Measurements from ENCODE around the gene PALM3. TPM values are rescaled to one million over a fixed set of nuclear protein-coding genes. Genes with fewer than 3 reads are reported as not detected.

The PALM3 gene
- total RNA-seq, 1 donor from 2014 or later: 6.7 TPM

DNA sequence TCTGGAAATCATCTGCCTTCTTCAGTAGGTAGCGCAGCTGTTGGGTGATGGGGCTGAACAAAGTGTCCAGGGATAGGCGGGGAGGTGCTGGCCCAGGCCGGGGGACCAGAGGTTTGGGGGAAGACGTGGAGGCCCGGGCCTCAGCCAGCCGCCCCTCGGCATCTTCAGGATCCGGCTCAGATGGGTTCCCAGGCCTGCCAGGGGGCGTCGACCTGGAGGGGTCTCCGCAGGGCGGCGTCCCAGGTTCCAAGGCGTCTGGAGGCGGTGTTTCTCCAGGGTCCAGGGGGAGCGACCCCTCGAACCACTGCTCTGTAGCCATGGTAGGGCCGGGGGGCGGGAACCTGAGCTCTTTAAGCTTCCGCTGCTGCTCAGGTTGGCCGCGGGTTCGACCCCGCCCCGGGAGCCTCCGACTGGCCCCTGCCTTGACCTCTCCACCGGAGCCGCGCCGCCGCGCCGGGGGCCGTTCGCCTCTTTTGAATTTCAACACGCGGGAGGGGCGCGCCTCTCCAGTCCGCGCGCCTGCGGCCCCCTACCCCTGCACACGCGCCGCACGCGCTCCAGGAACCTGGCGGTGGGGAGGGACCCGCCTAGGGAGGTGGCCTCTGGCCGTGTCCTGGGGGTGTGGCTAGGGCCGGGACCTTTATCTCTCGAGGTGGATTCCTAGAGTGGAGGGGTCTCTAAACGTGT lies 23.6 kb upstream of the PALM3 start, which contains the start of gene C19orf67:
Gene C19orf67, minus strand, starts transcription at position 475 of the 687 bp plus-strand sequence. Its CDS starts 156 bp downstream, at position 319.
- H3K9me3 Mint-ChIP-seq (ENCODE audit: unreplicated experiment): peaks cover 15% of the 10 kb centered on the region
- H3K27me3 Mint-ChIP-seq (ENCODE audit: unreplicated experiment): peaks cover 7% of the 10 kb centered on the region
- H3K36me3 Mint-ChIP-seq (ENCODE audit: unreplicated experiment): peaks cover 5% of the 10 kb centered on the region
- peaks cover 7% of the 10 kb centered on the region for H3K4me1 Mint-ChIP-seq (ENCODE audit: low read depth, unreplicated experiment)
- no peak for DNase-seq
- H3K27ac Mint-ChIP-seq (ENCODE audit: unreplicated experiment): no peak within 1 kb of the TSS
- TF ChIP-seq, protein P1, sequence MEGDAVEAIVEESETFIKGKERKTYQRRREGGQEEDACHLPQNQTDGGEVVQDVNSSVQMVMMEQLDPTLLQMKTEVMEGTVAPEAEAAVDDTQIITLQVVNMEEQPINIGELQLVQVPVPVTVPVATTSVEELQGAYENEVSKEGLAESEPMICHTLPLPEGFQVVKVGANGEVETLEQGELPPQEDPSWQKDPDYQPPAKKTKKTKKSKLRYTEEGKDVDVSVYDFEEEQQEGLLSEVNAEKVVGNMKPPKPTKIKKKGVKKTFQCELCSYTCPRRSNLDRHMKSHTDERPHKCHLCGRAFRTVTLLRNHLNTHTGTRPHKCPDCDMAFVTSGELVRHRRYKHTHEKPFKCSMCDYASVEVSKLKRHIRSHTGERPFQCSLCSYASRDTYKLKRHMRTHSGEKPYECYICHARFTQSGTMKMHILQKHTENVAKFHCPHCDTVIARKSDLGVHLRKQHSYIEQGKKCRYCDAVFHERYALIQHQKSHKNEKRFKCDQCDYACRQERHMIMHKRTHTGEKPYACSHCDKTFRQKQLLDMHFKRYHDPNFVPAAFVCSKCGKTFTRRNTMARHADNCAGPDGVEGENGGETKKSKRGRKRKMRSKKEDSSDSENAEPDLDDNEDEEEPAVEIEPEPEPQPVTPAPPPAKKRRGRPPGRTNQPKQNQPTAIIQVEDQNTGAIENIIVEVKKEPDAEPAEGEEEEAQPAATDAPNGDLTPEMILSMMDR (IDR thresholded peaks at IDR 0.05; ENCODE audit: partially characterized antibody, unreplicated experiment): no peak
- no peak within 1 kb of the TSS for H3K4me3 Mint-ChIP-seq (ENCODE audit: unreplicated experiment)

DNA sequence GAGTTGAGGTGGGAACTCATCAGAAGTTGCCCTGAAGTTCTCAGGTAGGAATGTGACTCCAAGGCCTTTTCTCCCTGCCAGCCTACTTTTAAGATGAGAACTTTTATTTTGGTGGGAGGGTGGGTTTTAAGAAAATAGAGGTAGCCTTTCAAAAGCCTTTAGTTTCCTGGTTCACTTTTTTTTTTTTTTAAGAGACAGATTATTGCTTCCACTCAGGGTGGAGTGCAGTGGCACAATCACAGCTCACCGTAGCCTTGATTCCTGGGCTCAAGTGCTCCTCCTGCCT lies 20.7 kb upstream of the PALM3 start:
- TF ChIP-seq, protein P1 (IDR thresholded peaks at IDR 0.05; ENCODE audit: partially characterized antibody, unreplicated experiment): no peak
- Mint-ChIP-seq H3K9me3 (ENCODE audit: unreplicated experiment) (peaks cover 7% of the 10 kb centered on the region), H3K36me3 (ENCODE audit: unreplicated experiment) (no peaks in the 10 kb centered on the region), H3K27me3 (ENCODE audit: unreplicated experiment) (peaks cover 4% of the 10 kb centered on the region), H3K27ac (ENCODE audit: unreplicated experiment) (no peak overlapping the region), H3K4me3 (ENCODE audit: unreplicated experiment) (peak overlapping the region; percentile 95), H3K4me1 (ENCODE audit: low read depth, unreplicated experiment) (peaks cover 3% of the 10 kb centered on the region)
- no peak for DNase-seq

DNA sequence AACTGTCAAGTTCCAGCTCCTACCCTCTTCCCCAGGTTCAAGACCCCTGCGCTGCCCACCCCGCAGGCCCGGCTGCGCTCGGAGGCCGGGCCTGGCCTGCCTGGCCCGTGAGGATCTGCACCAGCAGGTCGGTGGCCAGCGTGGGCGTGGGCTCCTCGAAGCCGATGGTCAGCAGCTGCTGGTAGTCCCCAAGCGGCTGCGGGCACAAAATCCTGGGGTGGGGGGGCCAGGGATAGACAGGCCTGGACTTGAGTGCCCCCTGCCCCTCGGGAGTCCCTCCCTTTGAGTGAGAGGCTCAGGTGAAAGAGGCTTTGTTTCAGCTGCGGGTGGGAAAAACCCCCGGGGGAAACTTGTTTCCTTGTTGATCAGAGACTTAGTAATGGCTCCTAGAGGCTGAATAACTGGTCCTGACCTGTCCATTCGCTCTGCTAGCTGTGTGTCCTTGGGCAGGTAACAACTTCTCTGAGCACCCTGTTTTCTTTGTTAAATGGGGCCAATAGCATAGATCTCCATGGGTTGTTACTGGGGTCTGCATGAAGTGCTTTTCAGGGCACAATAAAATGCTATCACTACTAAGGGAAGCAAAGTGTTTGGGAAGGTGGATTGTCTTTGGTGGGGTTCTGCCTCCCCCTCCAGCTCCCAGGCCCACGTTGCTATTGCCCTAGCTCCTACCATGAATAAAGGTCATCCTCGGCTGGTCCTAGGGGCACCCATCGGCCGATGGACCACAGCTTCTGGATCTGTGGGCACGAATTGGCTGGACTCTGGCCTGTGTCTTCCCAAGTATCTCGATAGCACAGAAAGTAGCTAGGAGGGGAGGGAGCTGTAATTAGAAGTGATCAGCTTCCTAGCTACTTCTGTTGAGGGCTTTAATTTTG lies 20.2 kb upstream of the PALM3 start:
- TF ChIP-seq, protein P1 (IDR thresholded peaks at IDR 0.05; ENCODE audit: partially characterized antibody, unreplicated experiment): no peak
- peak; percentile 51 for DNase-seq
- H3K27ac Mint-ChIP-seq (ENCODE audit: unreplicated experiment): peak overlapping the region; percentile 98
- H3K36me3 Mint-ChIP-seq (ENCODE audit: unreplicated experiment): no peaks in the 10 kb centered on the region
- peaks cover 7% of the 10 kb centered on the region for H3K9me3 Mint-ChIP-seq (ENCODE audit: unreplicated experiment)
- peak overlapping the region; percentile 95 for H3K4me3 Mint-ChIP-seq (ENCODE audit: unreplicated experiment)
- peaks cover 3% of the 10 kb centered on the region for H3K4me1 Mint-ChIP-seq (ENCODE audit: low read depth, unreplicated experiment)
- H3K27me3 Mint-ChIP-seq (ENCODE audit: unreplicated experiment): peaks cover 4% of the 10 kb centered on the region

DNA sequence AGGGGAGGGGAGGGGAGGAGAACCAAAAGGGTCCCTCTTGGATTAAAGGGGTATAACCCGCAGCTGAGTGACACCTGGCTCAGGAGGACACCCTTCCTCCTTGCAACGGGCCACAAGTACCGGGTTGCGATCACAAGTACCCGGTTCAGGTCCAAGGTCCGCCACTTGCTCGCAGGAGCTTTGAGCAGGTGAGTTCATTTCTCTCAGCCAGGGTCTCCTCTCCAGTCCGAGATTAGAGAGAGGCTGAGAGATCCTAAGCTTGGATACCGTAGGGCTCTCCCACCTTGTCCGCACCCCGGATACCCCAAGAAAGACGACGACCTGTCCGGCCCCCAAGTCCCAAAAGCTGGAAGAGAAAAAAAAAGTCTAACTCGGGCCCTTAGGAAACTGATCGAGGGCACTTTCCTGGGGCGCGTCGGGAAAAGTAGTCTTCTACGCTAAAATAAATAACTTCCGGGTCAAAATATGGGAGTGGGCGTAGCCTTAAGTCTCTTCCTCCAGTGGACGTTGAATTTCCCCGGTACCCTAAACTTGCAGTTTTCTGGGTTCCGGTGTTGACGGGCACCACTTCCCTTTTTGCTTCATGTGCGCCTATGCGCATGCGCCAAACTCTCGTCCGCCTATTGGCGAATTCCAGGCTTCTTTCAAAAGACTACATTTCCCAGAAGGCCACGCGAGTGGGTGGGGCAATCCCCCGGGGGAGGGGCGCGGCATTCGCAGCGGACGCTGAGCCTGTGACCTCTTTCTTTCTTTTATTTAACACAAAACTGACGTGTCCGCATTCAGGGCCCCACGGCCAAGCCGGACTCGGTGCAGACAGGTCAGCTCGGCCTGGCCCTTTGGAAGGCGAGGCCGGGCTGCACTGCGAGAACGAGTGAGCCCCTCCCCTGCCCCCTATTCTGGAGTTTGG lies 19.3 kb upstream of the PALM3 start:
- Mint-ChIP-seq H3K27me3 (ENCODE audit: unreplicated experiment) (peaks cover 4% of the 10 kb centered on the region), H3K27ac (ENCODE audit: unreplicated experiment) (peak overlapping the region; percentile 98), H3K4me1 (ENCODE audit: low read depth, unreplicated experiment) (peaks cover 3% of the 10 kb centered on the region), H3K36me3 (ENCODE audit: unreplicated experiment) (no peaks in the 10 kb centered on the region), H3K9me3 (ENCODE audit: unreplicated experiment) (peaks cover 7% of the 10 kb centered on the region), H3K4me3 (ENCODE audit: unreplicated experiment) (peak overlapping the region; percentile 95)
- TF ChIP-seq, protein P1 (IDR thresholded peaks at IDR 0.05; ENCODE audit: partially characterized antibody, unreplicated experiment): no peak
- peak; percentile 100 for DNase-seq
